HepG2 (cell line): ENCODE measurements around the gene GPN2. TPM values are rescaled to one million over a fixed set of nuclear protein-coding genes. Genes with fewer than 3 reads are reported as not detected.

Experiments
- ARID2 ChIP-seq: sonication (generic); formaldehyde crosslinking; IDR thresholded peaks from 2 replicates; pipeline ENCODE4 v1.8.1; 2022; ENCODE audit warnings: mild to moderate bottlenecking, missing genetic modification reagents, borderline replicate concordance
- CBX5 ChIP-seq: sonication (generic); formaldehyde crosslinking; IDR thresholded peaks from 2 replicates; pipeline ENCODE4 v1.4.0; 2020; ENCODE audit warnings: missing genetic modification reagents, borderline replicate concordance
- CCAR2 ChIP-seq: fragments of 200-400 bp; formaldehyde crosslinking; optimal IDR thresholded peaks from 2 replicates; pipeline ENCODE3; 2018; ENCODE audit warnings: low read depth, mild to moderate bottlenecking, low read length, moderate library complexity
- GPN1 ChIP-seq: sonication (generic); formaldehyde crosslinking; IDR thresholded peaks from 2 replicates; pipeline ENCODE4 v1.5.1; 2020; ENCODE audit warnings: missing genetic modification reagents, borderline replicate concordance
- MAZ ChIP-seq, 2 experiments: sonication (generic) in 1 of 2; formaldehyde crosslinking in 1 of 2; IDR thresholded peaks; 2 replicates each; pipeline versions ENCODE4 v1.5.0 to v1.6.1; 2012 to 2020; ENCODE audit warnings: low read depth in 2 of 2, mild to moderate bottlenecking in 2 of 2, borderline replicate concordance in 1 of 2, improper control_type of control experiment in 1 of 2, low read length in 1 of 2, missing genetic modification reagents in 1 of 2, moderate library complexity in 1 of 2
- RFXANK ChIP-seq: IDR thresholded peaks from 2 replicates; pipeline ENCODE4 v1.6.1; 2016
- SALL2 ChIP-seq: sonication (generic); formaldehyde crosslinking; IDR thresholded peaks from 2 replicates; pipeline ENCODE4 v1.8.1; 2023; ENCODE audit warnings: mild to moderate bottlenecking, missing genetic modification reagents, inconsistent platforms
- SP4 ChIP-seq: sonication (generic); formaldehyde crosslinking; IDR thresholded peaks from 2 replicates; pipeline ENCODE4 v1.8.1; 2023; ENCODE audit warnings: mild to moderate bottlenecking, missing genetic modification reagents
- SSRP1 ChIP-seq: IDR thresholded peaks from 2 replicates; pipeline ENCODE4 v1.6.1; 2016; ENCODE audit warnings: control low read depth
- TCF7 ChIP-seq: sonication (generic); IDR thresholded peaks from 2 replicates; pipeline ENCODE4 v1.6.1; 2016; ENCODE audit warnings: antibody characterized with exemption, low read depth
- ZNF317 ChIP-seq: sonication (generic); formaldehyde crosslinking; IDR thresholded peaks from 2 replicates; pipeline ENCODE4 v1.5.0; 2020; ENCODE audit warnings: mild to moderate bottlenecking, missing genetic modification reagents
- polyA plus RNA-seq, 8 experiments: library from polyadenylated mRNA; depleted of rRNA in 3 of 8; stranded (reverse) in 7 of 8; unstranded in 1 of 8; fragments of >200 nt; fragmentation: Illumina TruSeq in 4 of 8; extraction: Trizol in 4 of 8; gene quantifications; 2 replicates each; pipeline versions ENCODE4 v1.2.1 to v1.2.3, GENCODE V29; 2011 to 2016; ENCODE audit warnings: low read depth in 4 of 8, missing spikeins in 1 of 8, mixed read lengths in 1 of 8; ENCODE audit not compliant: insufficient read depth in 1 of 8
- total RNA-seq, 5 experiments: library from RNA; depleted of rRNA; stranded (reverse); fragments of >200 nt; fragmentation: Illumina TruSeq; extraction: Trizol; gene quantifications; 2 replicates each; pipeline ENCODE4 v1.2.3, GENCODE V29; 2016; ENCODE audit warnings: low read depth in 1 of 5
- TF ChIP-seq, protein P1 (sequence below): sonication (generic); formaldehyde crosslinking; IDR thresholded peaks from 2 replicates; pipeline ENCODE4 v1.5.1; 2020; ENCODE audit warnings: mild to moderate bottlenecking, missing genetic modification reagents
- TF ChIP-seq, protein P2 (sequence below): sonication (generic); formaldehyde crosslinking; IDR thresholded peaks from 2 replicates; pipeline ENCODE4 v1.5.0; 2020; ENCODE audit warnings: mild to moderate bottlenecking, missing genetic modification reagents, borderline replicate concordance
- TF ChIP-seq, protein P3 (sequence below): sonication (generic); formaldehyde crosslinking; IDR thresholded peaks from 2 replicates; pipeline ENCODE4 v1.8.0; 2022; ENCODE audit warnings: mild to moderate bottlenecking, missing genetic modification reagents, moderate library complexity
- TF ChIP-seq, protein P4 (sequence below): sonication (generic); formaldehyde crosslinking; IDR thresholded peaks from 2 replicates; pipeline ENCODE4 v1.4.0; 2020; ENCODE audit warnings: low read depth, missing genetic modification reagents
- TF ChIP-seq, protein P5 (sequence below): sonication (generic); formaldehyde crosslinking; IDR thresholded peaks from 2 replicates; pipeline ENCODE4 v1.8.1; 2022; ENCODE audit warnings: mild to moderate bottlenecking, missing genetic modification reagents

GPN2 gene
- total and polyA plus RNA-seq, 2 of the 13 experiments (the other 11 are each of a cell fraction or from before 2014, with no cell fraction given): 19.3 to 38.9 TPM

DNA sequence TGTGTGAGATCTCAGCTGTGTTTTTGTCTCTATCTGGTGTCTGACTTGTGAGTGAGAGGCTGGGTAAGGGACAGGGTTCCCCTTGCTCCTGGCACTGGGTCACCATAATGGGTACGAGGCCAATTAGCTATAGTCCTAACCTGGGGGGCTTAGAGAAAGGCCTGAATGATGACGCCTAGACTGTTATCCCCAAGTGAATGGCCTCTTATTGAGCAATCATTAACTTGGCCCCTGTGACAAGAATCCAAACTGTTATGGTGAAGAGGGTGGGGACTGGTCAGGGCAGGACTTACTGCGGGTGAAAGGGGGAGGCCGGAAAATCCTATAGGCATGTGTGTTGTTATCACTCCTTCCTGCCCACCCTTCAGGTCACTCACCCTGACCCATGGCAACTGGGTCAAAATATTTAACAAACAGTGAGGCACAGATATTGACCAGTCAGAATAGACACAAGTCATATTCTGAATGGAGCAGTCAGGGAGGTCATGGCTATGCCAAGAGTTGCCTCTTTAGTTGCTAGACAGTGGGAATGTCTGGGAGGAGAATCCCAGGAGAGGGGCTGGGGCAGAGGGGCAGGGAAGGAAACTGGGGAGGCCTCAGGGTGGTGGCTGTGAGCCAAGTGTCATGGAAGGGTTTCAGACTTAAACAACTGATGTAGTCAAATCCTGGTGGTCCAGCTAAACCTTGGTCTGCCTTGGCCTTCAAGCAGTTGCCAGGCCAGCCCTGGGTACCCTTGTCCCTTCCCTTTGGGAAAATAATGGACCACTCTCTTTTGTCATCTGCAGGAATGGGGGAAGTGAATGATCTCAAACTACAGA is 20.5 kb upstream of the GPN2 start (continued):
- TF ChIP-seq, protein P1, sequence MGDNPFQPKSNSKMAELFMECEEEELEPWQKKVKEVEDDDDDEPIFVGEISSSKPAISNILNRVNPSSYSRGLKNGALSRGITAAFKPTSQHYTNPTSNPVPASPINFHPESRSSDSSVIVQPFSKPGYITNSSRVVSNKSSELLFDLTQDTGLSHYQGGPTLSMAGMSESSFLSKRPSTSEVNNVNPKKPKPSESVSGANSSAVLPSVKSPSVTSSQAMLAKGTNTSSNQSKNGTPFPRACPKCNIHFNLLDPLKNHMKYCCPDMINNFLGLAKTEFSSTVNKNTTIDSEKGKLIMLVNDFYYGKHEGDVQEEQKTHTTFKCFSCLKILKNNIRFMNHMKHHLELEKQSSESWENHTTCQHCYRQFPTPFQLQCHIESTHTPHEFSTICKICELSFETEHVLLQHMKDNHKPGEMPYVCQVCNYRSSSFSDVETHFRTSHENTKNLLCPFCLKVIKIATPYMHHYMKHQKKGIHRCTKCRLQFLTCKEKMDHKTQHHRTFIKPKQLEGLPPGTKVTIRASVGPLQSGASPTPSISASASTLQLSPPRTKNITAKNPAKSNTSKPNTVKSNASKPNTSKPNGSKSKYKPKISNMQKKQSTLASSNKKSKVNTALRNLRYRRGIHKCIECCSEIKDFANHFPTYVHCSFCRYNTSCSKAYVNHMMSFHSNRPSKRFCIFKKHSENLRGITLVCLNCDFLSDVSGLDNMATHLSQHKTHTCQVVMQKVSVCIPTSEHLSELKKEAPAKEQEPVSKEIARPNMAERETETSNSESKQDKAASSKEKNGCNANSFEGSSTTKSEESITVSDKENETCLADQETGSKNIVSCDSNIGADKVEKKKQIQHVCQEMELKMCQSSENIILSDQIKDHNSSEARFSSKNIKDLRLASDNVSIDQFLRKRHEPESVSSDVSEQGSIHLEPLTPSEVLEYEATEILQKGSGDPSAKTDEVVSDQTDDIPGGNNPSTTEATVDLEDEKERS (CRISPR knock-in tag): peak; percentile 91
- TF ChIP-seq RFXANK: no peak
- TF ChIP-seq CCAR2: no peak
- TF ChIP-seq SP4 (CRISPR knock-in tag): peak; percentile 61
- TF ChIP-seq CBX5 (CRISPR knock-in tag): peak; percentile 12; the same call in 1 of the 2 replicates
- TF ChIP-seq, protein P2, sequence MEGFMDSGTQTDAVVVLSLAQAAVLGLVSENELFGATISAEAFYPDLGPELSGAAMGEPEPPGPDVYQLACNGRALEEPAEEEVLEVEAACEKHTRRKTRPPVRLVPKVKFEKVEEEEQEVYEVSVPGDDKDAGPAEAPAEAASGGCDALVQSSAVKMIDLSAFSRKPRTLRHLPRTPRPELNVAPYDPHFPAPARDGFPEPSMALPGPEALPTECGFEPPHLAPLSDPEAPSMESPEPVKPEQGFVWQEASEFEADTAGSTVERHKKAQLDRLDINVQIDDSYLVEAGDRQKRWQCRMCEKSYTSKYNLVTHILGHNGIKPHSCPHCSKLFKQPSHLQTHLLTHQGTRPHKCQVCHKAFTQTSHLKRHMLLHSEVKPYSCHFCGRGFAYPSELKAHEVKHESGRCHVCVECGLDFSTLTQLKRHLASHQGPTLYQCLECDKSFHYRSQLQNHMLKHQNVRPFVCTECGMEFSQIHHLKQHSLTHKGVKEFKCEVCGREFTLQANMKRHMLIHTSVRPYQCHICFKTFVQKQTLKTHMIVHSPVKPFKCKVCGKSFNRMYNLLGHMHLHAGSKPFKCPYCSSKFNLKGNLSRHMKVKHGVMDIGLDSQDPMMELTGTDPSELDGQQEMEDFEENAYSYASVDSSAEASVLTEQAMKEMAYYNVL (CRISPR knock-in tag): peak; percentile 41; the same call in 1 of the 2 replicates
- TF ChIP-seq MAZ (IDR thresholded peaks at IDR 0.05; ENCODE audit: borderline replicate concordance, low read depth, low read length): no peak
- TF ChIP-seq MAZ (CRISPR knock-in tag; IDR thresholded peaks at IDR 0.05; ENCODE audit: low read depth): peak; percentile 42; the same call in 1 of the 2 replicates
- TF ChIP-seq, protein P3, sequence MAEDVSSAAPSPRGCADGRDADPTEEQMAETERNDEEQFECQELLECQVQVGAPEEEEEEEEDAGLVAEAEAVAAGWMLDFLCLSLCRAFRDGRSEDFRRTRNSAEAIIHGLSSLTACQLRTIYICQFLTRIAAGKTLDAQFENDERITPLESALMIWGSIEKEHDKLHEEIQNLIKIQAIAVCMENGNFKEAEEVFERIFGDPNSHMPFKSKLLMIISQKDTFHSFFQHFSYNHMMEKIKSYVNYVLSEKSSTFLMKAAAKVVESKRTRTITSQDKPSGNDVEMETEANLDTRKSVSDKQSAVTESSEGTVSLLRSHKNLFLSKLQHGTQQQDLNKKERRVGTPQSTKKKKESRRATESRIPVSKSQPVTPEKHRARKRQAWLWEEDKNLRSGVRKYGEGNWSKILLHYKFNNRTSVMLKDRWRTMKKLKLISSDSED (CRISPR knock-in tag): no peak
- TF ChIP-seq, protein P4, sequence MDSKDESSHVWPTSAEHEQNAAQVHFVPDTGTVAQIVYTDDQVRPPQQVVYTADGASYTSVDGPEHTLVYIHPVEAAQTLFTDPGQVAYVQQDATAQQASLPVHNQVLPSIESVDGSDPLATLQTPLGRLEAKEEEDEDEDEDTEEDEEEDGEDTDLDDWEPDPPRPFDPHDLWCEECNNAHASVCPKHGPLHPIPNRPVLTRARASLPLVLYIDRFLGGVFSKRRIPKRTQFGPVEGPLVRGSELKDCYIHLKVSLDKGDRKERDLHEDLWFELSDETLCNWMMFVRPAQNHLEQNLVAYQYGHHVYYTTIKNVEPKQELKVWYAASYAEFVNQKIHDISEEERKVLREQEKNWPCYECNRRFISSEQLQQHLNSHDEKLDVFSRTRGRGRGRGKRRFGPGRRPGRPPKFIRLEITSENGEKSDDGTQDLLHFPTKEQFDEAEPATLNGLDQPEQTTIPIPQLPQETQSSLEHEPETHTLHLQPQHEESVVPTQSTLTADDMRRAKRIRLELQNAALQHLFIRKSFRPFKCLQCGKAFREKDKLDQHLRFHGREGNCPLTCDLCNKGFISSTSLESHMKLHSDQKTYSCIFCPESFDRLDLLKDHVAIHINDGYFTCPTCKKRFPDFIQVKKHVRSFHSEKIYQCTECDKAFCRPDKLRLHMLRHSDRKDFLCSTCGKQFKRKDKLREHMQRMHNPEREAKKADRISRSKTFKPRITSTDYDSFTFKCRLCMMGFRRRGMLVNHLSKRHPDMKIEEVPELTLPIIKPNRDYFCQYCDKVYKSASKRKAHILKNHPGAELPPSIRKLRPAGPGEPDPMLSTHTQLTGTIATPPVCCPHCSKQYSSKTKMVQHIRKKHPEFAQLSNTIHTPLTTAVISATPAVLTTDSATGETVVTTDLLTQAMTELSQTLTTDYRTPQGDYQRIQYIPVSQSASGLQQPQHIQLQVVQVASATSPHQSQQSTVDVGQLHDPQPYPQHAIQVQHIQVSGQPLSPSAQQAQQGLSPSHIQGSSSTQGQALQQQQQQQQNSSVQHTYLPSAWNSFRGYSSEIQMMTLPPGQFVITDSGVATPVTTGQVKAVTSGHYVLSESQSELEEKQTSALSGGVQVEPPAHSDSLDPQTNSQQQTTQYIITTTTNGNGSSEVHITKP: peak; percentile 92; the same call in 1 of the 2 replicates
- peak; percentile 66; the same call in 1 of the 2 replicates for TF ChIP-seq SALL2 (CRISPR knock-in tag)
- TF ChIP-seq, protein P5, sequence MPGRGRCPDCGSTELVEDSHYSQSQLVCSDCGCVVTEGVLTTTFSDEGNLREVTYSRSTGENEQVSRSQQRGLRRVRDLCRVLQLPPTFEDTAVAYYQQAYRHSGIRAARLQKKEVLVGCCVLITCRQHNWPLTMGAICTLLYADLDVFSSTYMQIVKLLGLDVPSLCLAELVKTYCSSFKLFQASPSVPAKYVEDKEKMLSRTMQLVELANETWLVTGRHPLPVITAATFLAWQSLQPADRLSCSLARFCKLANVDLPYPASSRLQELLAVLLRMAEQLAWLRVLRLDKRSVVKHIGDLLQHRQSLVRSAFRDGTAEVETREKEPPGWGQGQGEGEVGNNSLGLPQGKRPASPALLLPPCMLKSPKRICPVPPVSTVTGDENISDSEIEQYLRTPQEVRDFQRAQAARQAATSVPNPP (CRISPR knock-in tag): no peak; the same call in 1 of the 2 replicates
- TF ChIP-seq ARID2 (CRISPR knock-in tag): no peak
- TF ChIP-seq GPN1 (CRISPR knock-in tag): no peak
- TF ChIP-seq SSRP1 (CRISPR knock-in tag): 0 out of 2 replicates have a peak, but pooled peaks have one; percentile 21
- peak; percentile 32; the same call in 1 of the 2 replicates for TF ChIP-seq TCF7
- 0 out of 2 replicates have a peak, but pooled peaks have one; percentile 61 for TF ChIP-seq ZNF317 (CRISPR knock-in tag)
